ENCODE results near the gene DPF3.

GRCh38 chr14:72793156-72793939 lies 100.6 kb downstream of the DPF3 start:
- no peak for TF ChIP-seq POLR2A (IDR thresholded peaks at IDR 0.05)
- TF ChIP-seq CTCF (IDR thresholded peaks at IDR 0.05): no peak
- no peak for TF ChIP-seq POLR2AphosphoS5 (IDR thresholded peaks at IDR 0.05)
